Measurements from ENCODE around the gene TBC1D4.

DNA sequence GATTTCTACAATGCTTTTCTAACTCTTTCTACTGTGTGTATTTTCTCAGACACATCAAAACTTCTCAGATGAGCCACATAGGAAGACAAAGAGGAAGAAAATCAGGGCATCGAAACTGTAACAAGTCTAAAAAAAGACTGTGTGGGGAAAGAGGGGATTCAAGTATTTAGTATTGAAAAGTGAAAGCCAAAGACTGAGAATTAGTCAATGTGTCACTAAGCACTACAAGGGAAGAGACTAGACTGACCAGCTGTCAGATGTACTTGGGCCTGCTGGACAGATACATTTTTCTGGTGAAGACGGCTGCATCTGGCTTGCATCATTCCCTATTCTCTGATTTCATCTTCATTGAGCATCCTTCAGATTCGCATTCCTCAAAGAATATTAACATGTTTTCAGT, 30.3 kb upstream of the TBC1D4 start:
- TF ChIP-seq, protein P1, sequence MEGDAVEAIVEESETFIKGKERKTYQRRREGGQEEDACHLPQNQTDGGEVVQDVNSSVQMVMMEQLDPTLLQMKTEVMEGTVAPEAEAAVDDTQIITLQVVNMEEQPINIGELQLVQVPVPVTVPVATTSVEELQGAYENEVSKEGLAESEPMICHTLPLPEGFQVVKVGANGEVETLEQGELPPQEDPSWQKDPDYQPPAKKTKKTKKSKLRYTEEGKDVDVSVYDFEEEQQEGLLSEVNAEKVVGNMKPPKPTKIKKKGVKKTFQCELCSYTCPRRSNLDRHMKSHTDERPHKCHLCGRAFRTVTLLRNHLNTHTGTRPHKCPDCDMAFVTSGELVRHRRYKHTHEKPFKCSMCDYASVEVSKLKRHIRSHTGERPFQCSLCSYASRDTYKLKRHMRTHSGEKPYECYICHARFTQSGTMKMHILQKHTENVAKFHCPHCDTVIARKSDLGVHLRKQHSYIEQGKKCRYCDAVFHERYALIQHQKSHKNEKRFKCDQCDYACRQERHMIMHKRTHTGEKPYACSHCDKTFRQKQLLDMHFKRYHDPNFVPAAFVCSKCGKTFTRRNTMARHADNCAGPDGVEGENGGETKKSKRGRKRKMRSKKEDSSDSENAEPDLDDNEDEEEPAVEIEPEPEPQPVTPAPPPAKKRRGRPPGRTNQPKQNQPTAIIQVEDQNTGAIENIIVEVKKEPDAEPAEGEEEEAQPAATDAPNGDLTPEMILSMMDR (IDR thresholded peaks at IDR 0.05): no peak
- TF ChIP-seq EP300 (IDR thresholded peaks at IDR 0.05; ENCODE audit: low read depth): no peak
- TF ChIP-seq POLR2A (IDR thresholded peaks at IDR 0.05): no peak
- TF ChIP-seq POLR2AphosphoS5 (IDR thresholded peaks at IDR 0.05): no peak
